Neural cell (in vitro differentiated cells): Measurements from ENCODE around the gene ADK.

Source experiments
- EP300 ChIP-seq: fragments of 450-650 bp; conservative IDR thresholded peaks from 2 replicates; pipeline ENCODE4 v1.6.1; 2014; ENCODE audit warnings: antibody characterized with exemption, mild to moderate bottlenecking, moderate library complexity; ENCODE audit not compliant: poor library complexity, severe bottlenecking
- MXI1 ChIP-seq: fragments of 450-650 bp; conservative IDR thresholded peaks from 2 replicates; pipeline ENCODE4 v1.6.1; 2014; ENCODE audit warnings: antibody characterized with exemption, mild to moderate bottlenecking; ENCODE audit not compliant: poor library complexity, severe bottlenecking
- POLR2AphosphoS5 ChIP-seq: IDR thresholded peaks from 2 replicates; pipeline ENCODE4 v1.6.1; 2012
- TF ChIP-seq, protein P1 (sequence below): fragments of 450-650 bp; IDR thresholded peaks from 2 replicates; pipeline ENCODE4 v1.5.1; 2014; ENCODE audit warnings: antibody characterized with exemption, mild to moderate bottlenecking, moderate library complexity; ENCODE audit not compliant: poor library complexity, severe bottlenecking

DNA sequence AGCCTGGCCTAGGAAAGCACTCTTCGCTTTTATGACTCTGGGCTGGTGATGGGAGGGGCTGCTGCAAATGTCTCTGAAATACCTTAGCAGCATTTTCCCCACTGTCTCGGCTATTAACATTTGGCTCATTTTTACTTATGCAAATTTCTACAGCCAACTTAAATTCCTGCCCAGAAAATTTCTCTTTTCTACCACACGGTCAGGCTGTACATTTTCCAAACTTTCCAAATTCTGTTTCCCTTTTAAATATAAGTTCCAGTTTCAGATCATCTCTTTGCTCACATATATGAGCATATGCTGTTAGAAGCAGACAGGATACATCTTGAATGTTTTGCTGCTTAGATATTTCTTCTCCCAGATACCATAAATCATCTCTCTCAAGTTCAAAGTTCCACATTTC, 332.3 kb downstream of the ADK start:
- TF ChIP-seq, protein P1, sequence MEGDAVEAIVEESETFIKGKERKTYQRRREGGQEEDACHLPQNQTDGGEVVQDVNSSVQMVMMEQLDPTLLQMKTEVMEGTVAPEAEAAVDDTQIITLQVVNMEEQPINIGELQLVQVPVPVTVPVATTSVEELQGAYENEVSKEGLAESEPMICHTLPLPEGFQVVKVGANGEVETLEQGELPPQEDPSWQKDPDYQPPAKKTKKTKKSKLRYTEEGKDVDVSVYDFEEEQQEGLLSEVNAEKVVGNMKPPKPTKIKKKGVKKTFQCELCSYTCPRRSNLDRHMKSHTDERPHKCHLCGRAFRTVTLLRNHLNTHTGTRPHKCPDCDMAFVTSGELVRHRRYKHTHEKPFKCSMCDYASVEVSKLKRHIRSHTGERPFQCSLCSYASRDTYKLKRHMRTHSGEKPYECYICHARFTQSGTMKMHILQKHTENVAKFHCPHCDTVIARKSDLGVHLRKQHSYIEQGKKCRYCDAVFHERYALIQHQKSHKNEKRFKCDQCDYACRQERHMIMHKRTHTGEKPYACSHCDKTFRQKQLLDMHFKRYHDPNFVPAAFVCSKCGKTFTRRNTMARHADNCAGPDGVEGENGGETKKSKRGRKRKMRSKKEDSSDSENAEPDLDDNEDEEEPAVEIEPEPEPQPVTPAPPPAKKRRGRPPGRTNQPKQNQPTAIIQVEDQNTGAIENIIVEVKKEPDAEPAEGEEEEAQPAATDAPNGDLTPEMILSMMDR, result no peak
- TF ChIP-seq POLR2AphosphoS5 (no peak), MXI1 (no peak), EP300 (no peak)
